PC-3 (cell line): Measurements from ENCODE around the gene SLMAP. TPM values are rescaled to one million over a fixed set of nuclear protein-coding genes. Genes with fewer than 3 reads are reported as not detected.

ENCODE experiments used
- ATAC-seq: fragments of 200-7000 bp; cut with Tn5 transposase; 2 replicates; pipeline ENCODE4 v1.9.1; 2020; ENCODE audit warnings: mild to moderate bottlenecking, moderate library complexity
- BruUV-seq: library from RNA; stranded (reverse); fragments of 400-500 nt; replicated peaks from 2 replicates; lab custom pipeline; 2021; lab: Mats Ljungman, UMichigan
- CTCF ChIA-PET: fragments of 300-600 bp; sonication (Branson Sonifier 250); formaldehyde crosslinking; loops from one replicate; lab custom pipeline; 2022; ENCODE audit warnings: antibody characterized with exemption; lab: Charles Lee
- POLR2A ChIA-PET: fragments of 300-600 bp; sonication (Branson Sonifier 250); formaldehyde crosslinking; loops from one replicate; lab custom pipeline; 2022; ENCODE audit warnings: antibody characterized with exemption; ENCODE audit not compliant: unreplicated experiment; lab: Charles Lee
- DNase-seq: peaks from one replicate; pipeline ENCODE4 v3.0.0-alpha.2; 2015
- H2AFZ ChIP-seq: fragments of 300-600 bp; sonication (generic); 2 replicates; pipeline ENCODE4 v1.6.0; 2016; ENCODE audit warnings: antibody characterized with exemption, low read length
- H3F3A ChIP-seq: fragments of 300-600 bp; sonication (generic); one replicate; pipeline ENCODE4 v1.6.0; 2017; ENCODE audit warnings: antibody characterized with exemption, low read length, control low read depth, mild to moderate bottlenecking; ENCODE audit not compliant: unreplicated experiment
- H3K27ac ChIP-seq: fragments of 300-600 bp; sonication (generic); 2 replicates; pipeline ENCODE4 v1.5.1; 2016; ENCODE audit warnings: mild to moderate bottlenecking, low read length
- H3K27me3 ChIP-seq: fragments of 300-600 bp; sonication (generic); 2 replicates; pipeline ENCODE4 v1.6.1; 2016; ENCODE audit warnings: low read length, mixed read lengths
- H3K36me3 ChIP-seq: fragments of 300-600 bp; sonication (generic); 2 replicates; pipeline ENCODE4 v1.6.1; 2016; ENCODE audit warnings: low read depth, mixed run types, low read length, mixed read lengths
- H3K4me1 ChIP-seq: fragments of 300-600 bp; sonication (generic); 2 replicates; pipeline ENCODE4 v1.5.1; 2016; ENCODE audit warnings: low read length; ENCODE audit not compliant: insufficient read depth
- H3K4me2 ChIP-seq: fragments of 300-600 bp; sonication (generic); 2 replicates; pipeline ENCODE4 v1.6.0; 2016; ENCODE audit warnings: low read length
- H3K4me3 ChIP-seq: fragments of 300-600 bp; sonication (generic); 2 replicates; pipeline ENCODE4 v1.5.1; 2016; ENCODE audit warnings: mild to moderate bottlenecking, low read length, mixed read lengths
- H3K79me2 ChIP-seq: fragments of 300-600 bp; sonication (generic); 2 replicates; pipeline ENCODE4 v1.6.1; 2017; ENCODE audit warnings: low read length, mixed read lengths
- H3K9ac ChIP-seq: fragments of 300-600 bp; sonication (generic); 2 replicates; pipeline ENCODE4 v1.6.0; 2016; ENCODE audit warnings: mild to moderate bottlenecking, low read length
- H3K9me2 ChIP-seq: fragments of 300-600 bp; sonication (generic); replicated peaks from 2 replicates; pipeline ENCODE4 v1.6.1; 2016; ENCODE audit warnings: mixed run types, low read length, mixed read lengths
- H3K9me3 ChIP-seq: fragments of 300-600 bp; sonication (generic); 2 replicates; pipeline ENCODE4 v1.6.1; 2016; ENCODE audit warnings: low read length, mixed read lengths
- H4K20me1 ChIP-seq: fragments of 300-600 bp; sonication (generic); 2 replicates; pipeline ENCODE4 v1.6.1; 2016; ENCODE audit warnings: low read length, mixed read lengths
- EZH2 ChIP-seq: fragments of 300-600 bp; sonication (generic); IDR thresholded peaks from one replicate; pipeline ENCODE4 v1.6.1; 2017; ENCODE audit warnings: antibody characterized with exemption, mild to moderate bottlenecking, low read length; ENCODE audit not compliant: unreplicated experiment
- EZH2phosphoT487 ChIP-seq: fragments of 300-600 bp; sonication (generic); IDR thresholded peaks from 2 replicates; pipeline ENCODE4 v1.6.1; 2018; ENCODE audit warnings: mild to moderate bottlenecking, antibody characterized with exemption, low read length, borderline replicate concordance
- intact Hi-C: fragments of 100-400 bp; cut with micrococcal nuclease; formaldehyde crosslinking; loops from 2 replicates; pipeline ENCODE4 v1.9.0; 2023
- total RNA-seq: library from RNA; depleted of rRNA; stranded (reverse); fragments of >200 nt; gene quantifications from 2 replicates; pipeline ENCODE4 v1.2.3, GENCODE V29; 2014
- TF ChIP-seq, protein P1 (sequence below): fragments of 300-600 bp; sonication (generic); conservative IDR thresholded peaks from 2 replicates; pipeline ENCODE4 v1.5.1; 2017; ENCODE audit warnings: antibody characterized with exemption, low read depth, mild to moderate bottlenecking, low read length

Gene SLMAP
- total RNA-seq, 1 experiment from 2014 or later, result 60.0 TPM

DNA sequence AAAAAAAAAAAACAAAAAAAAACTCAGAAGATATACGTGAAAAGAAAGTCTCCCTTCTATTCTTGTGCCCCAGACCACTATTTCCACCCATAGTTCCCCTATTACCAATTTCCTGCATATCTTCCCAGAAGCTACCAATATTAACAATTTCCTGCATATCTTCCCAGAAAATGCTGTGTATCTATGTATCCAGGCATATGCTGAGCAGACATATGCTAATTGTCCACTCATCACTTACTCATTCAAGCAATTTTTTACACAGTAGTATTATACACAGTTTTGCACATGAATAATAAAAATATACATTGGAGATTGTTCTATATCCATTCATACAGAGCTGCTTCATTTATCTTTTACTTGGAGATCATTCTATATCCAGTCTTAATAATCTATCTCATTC is 12.6 kb upstream of the SLMAP start:
- H3K9ac ChIP-seq, result no peak overlapping the region
- H3K27ac ChIP-seq, result no peak overlapping the region
- H4K20me1 ChIP-seq, result no peaks in the 10 kb centered on the region
- ChIA-PET POLR2A (no interaction called here), CTCF (no interaction called here)
- DNase-seq (peak; percentile 54), ATAC-seq (peak; percentile 97)
- H3K4me3 ChIP-seq, result no peak overlapping the region
- H3K4me1 ChIP-seq, result peaks cover 3% of the 10 kb centered on the region; the same call in 1 of the 2 replicates
- intact Hi-C loops, result no loop called here
- no TSS peak for BruUV-seq
- no peaks in the 10 kb centered on the region for H3K36me3 ChIP-seq
- no peaks in the 10 kb centered on the region for H3K27me3 ChIP-seq
- H3K79me2 ChIP-seq, result no peaks in the 10 kb centered on the region
- no peaks in the 10 kb centered on the region for H3F3A ChIP-seq
- no peaks in the 10 kb centered on the region for H3K9me3 ChIP-seq
- no peaks in the 10 kb centered on the region for H3K9me2 ChIP-seq
- H2AFZ ChIP-seq, result no peak overlapping the region
- no peak for TF ChIP-seq EZH2
- H3K4me2 ChIP-seq, result no peak overlapping the region

DNA sequence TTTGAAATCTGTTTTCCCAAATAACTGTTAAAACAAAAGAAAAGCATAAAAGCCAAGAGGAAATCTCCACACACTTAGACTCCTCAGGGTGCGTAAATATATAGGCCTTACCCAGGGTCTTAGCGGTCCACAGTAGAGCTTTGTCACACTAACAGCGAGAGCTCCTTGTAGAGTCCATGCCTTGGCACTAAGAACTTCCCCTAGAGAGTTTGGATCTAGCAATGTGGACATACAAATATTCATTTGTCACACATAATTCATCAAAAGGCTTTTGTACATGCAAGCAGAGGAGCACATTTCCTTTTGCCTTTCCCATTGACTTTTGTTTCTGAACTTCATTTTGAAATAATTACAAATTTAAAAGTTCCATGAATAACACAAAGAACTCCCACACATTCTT is 11.0 kb upstream of the SLMAP start:
- DNase-seq (no peak), ATAC-seq (no peak)
- H3K27me3 ChIP-seq, result no peaks in the 10 kb centered on the region
- TF ChIP-seq, protein P1, sequence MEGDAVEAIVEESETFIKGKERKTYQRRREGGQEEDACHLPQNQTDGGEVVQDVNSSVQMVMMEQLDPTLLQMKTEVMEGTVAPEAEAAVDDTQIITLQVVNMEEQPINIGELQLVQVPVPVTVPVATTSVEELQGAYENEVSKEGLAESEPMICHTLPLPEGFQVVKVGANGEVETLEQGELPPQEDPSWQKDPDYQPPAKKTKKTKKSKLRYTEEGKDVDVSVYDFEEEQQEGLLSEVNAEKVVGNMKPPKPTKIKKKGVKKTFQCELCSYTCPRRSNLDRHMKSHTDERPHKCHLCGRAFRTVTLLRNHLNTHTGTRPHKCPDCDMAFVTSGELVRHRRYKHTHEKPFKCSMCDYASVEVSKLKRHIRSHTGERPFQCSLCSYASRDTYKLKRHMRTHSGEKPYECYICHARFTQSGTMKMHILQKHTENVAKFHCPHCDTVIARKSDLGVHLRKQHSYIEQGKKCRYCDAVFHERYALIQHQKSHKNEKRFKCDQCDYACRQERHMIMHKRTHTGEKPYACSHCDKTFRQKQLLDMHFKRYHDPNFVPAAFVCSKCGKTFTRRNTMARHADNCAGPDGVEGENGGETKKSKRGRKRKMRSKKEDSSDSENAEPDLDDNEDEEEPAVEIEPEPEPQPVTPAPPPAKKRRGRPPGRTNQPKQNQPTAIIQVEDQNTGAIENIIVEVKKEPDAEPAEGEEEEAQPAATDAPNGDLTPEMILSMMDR, result no peak
- TF ChIP-seq EZH2 (no peak), EZH2phosphoT487 (no peak)
- H3F3A ChIP-seq, result no peaks in the 10 kb centered on the region
- ChIA-PET CTCF (no interaction called here), POLR2A (interaction anchor here (0.6 kb wide), 1 partner anchor 117 kb away, joined by 9 read pairs; no protein-coding TSS in a partner anchor)
- no peak overlapping the region for H3K9ac ChIP-seq
- H3K4me1 ChIP-seq, result peaks cover 3% of the 10 kb centered on the region; the same call in 1 of the 2 replicates
- no peak overlapping the region for H3K4me3 ChIP-seq
- no peaks in the 10 kb centered on the region for H3K9me2 ChIP-seq
- no peaks in the 10 kb centered on the region for H3K36me3 ChIP-seq
- no peaks in the 10 kb centered on the region for H4K20me1 ChIP-seq
- H2AFZ ChIP-seq, result no peak overlapping the region
- intact Hi-C loops, result no loop called here
- BruUV-seq, result no TSS peak
- no peak overlapping the region for H3K4me2 ChIP-seq
- H3K27ac ChIP-seq, result no peak overlapping the region
- H3K79me2 ChIP-seq, result no peaks in the 10 kb centered on the region
- H3K9me3 ChIP-seq, result no peaks in the 10 kb centered on the region

DNA sequence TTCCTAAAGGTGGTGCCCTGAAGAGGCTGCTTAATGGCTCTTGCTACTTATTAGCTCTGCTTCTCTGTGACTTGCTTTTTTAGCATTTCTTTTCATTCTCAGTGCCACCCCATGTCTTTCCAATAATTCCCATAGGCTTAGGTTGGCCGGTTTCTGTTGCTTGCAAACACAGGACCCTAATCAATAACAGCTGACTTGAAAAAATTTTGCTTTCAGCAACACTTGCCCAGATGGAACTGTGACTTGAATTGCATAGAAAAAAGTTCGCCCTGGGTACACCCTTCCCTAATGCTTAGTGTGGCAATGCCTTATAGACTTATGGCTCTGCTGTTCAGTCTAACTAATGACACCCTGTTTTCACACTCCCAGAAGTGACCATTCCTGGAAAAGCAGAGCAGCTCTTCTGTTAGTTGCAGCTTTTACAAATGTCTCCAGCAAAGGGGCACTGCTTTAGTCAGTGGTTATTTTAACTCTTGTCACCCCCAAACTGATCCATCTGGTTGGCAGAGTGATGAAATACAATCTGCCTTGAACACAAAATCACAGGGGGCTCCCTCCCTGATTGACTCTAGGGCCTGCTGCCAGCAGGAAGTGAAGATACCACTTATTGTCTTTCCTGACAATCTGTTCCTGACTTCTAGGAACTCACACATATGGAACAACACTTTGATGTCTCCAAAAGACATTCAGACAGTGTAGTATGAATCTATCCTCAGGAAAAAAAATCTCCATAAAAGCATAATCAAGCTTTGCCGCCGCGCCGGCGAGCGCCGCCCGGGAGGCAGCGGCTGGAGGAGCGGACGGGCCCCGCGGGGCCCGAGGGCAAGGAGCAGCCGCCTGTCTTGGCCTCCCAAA is 9.7 kb upstream of the SLMAP start:
- ChIA-PET POLR2A (no interaction called here), CTCF (no interaction called here)
- Histone ChIP-seq H3K4me3 (no peak overlapping the region), H3K27ac (no peak overlapping the region), H3K4me2 (no peak overlapping the region), H3K27me3 (no peaks in the 10 kb centered on the region), H3K9me2 (no peaks in the 10 kb centered on the region), H3F3A (peaks cover 1% of the 10 kb centered on the region), H2AFZ (no peak overlapping the region), H3K36me3 (no peaks in the 10 kb centered on the region), H3K9ac (no peak overlapping the region), H4K20me1 (no peaks in the 10 kb centered on the region), H3K9me3 (no peaks in the 10 kb centered on the region), H3K79me2 (no peaks in the 10 kb centered on the region), H3K4me1 (peaks cover 7% of the 10 kb centered on the region)
- TF ChIP-seq EZH2phosphoT487 (no peak), EZH2 (no peak)
- TF ChIP-seq, protein P1, result no peak
- intact Hi-C loops, result no loop called here
- no peak for DNase-seq
- BruUV-seq, result no TSS peak
- ATAC-seq, result no peak; the same call in 1 of the 2 replicates
